H1 (cell line): ENCODE measurements around the gene TSPAN15. TPM values are rescaled to one million over a fixed set of nuclear protein-coding genes. Genes with fewer than 3 reads are reported as not detected.

Experiments
- CTCF ChIA-PET: fragments of 300-600 bp; sonication (Branson Sonifier 250); formaldehyde crosslinking; loops from one replicate; lab custom pipeline; 2021; ENCODE audit not compliant: partially characterized antibody; lab: Charles Lee
- POLR2A ChIA-PET: fragments of 300-600 bp; sonication (Branson Sonifier 250); formaldehyde crosslinking; loops from one replicate; lab custom pipeline; 2021; ENCODE audit warnings: inconsistent platforms; ENCODE audit not compliant: partially characterized antibody; lab: Charles Lee
- DNase-seq, 2 experiments: peaks; one replicate each; pipeline versions ENCODE4 v3.0.0 to v3.0.0-alpha.2; 2010 to 2022; ENCODE audit warnings: low spot score in 2 of 2, low read depth in 1 of 2, mixed read lengths in 1 of 2
- FAIRE-seq: peaks from 2 replicates; lab custom pipeline; 2011; peaks lifted over from hg19 to GRCh38; lab: Jason Lieb, UNC
- H2AFZ ChIP-seq: 2 replicates; pipeline ENCODE4 v1.8.1; 2012; ENCODE audit warnings: low read length, inconsistent platforms
- H2AK5ac ChIP-seq: 2 replicates; pipeline ENCODE4 v1.6.1; 2013; ENCODE audit warnings: low read depth, low read length
- H2BK120ac ChIP-seq: replicated peaks from 2 replicates; pipeline ENCODE3; 2013; ENCODE audit warnings: low read depth, low read length, inconsistent platforms
- H2BK12ac ChIP-seq: 2 replicates; pipeline ENCODE4 v1.6.1; 2013; ENCODE audit warnings: low read depth, low read length
- H2BK15ac ChIP-seq: 2 replicates; pipeline ENCODE4 v1.6.1; 2013; ENCODE audit warnings: low read length
- H2BK20ac ChIP-seq: 2 replicates; pipeline ENCODE4 v1.6.1; 2013; ENCODE audit warnings: low read length
- H2BK5ac ChIP-seq: 2 replicates; pipeline ENCODE4 v1.6.1; 2013; ENCODE audit warnings: low read depth, low read length
- H3K14ac ChIP-seq: 2 replicates; pipeline ENCODE4 v1.6.1; 2013; ENCODE audit warnings: inconsistent platforms; ENCODE audit not compliant: insufficient read length
- H3K18ac ChIP-seq: 2 replicates; pipeline ENCODE4 v1.6.1; 2013; ENCODE audit warnings: low read length; ENCODE audit errors: extremely low read depth
- H3K23ac ChIP-seq: 2 replicates; pipeline ENCODE4 v1.6.1; 2013; ENCODE audit warnings: inconsistent platforms; ENCODE audit not compliant: insufficient read length
- H3K23me2 ChIP-seq: 2 replicates; pipeline ENCODE4 v1.6.1; 2013; ENCODE audit warnings: low read depth, low read length
- H3K27ac ChIP-seq: 2 replicates; pipeline ENCODE4 v1.6.1; 2011; ENCODE audit warnings: low read depth, low read length, inconsistent platforms
- H3K27me3 ChIP-seq, 4 experiments: replicated peaks in 1 of 4; 1 replicate in 1 of 4; 2 replicates in 3 of 4; pipeline versions ENCODE4 v1.6.1 to v1.8.1; 2011 to 2013; ENCODE audit warnings: low read length in 3 of 4, mild to moderate bottlenecking in 3 of 4, inconsistent platforms in 2 of 4, mixed read lengths in 2 of 4, moderate library complexity in 1 of 4; ENCODE audit not compliant: control insufficient read depth in 3 of 4, insufficient read depth in 3 of 4; ENCODE audit errors: extremely low read depth in 1 of 4
- H3K36me3 ChIP-seq, 4 experiments: 2 replicates each; pipeline versions ENCODE4 v1.6.1 to v1.8.1; 2011 to 2013; ENCODE audit warnings: mild to moderate bottlenecking in 4 of 4, low read length in 3 of 4, moderate library complexity in 2 of 4, control low read depth in 1 of 4, inconsistent platforms in 1 of 4; ENCODE audit not compliant: insufficient read depth in 4 of 4, control insufficient read depth in 2 of 4
- H3K4ac ChIP-seq: replicated peaks from 2 replicates; pipeline ENCODE3; 2013; ENCODE audit warnings: low read length, low read depth, mixed read lengths, inconsistent platforms; ENCODE audit not compliant: insufficient read length
- H3K4me1 ChIP-seq, 4 experiments: replicated peaks in 1 of 4; 1 replicate in 1 of 4; 2 replicates in 3 of 4; pipeline versions ENCODE4 v1.6.1 to v1.8.1; 2011 to 2013; ENCODE audit warnings: low read length in 3 of 4, inconsistent platforms in 2 of 4, mixed read lengths in 1 of 4; ENCODE audit not compliant: insufficient read depth in 4 of 4, control insufficient read depth in 3 of 4
- H3K4me2 ChIP-seq, 2 experiments: 2 replicates each; pipeline versions ENCODE4 v1.6.1 to v1.8.1; 2011 to 2013; ENCODE audit warnings: low read depth in 2 of 2, low read length in 2 of 2, control low read depth in 1 of 2, inconsistent platforms in 1 of 2, mild to moderate bottlenecking in 1 of 2; ENCODE audit not compliant: insufficient read depth in 1 of 2
- H3K4me3 ChIP-seq, 4 experiments: fragments of 200-600, 300-600 bp in 1 of 4; sonication (generic), shearing (Covaris generic), sonication (Bioruptor Twin) in 1 of 4; 2 replicates each; pipeline versions ENCODE4 v1.5.1 to v1.8.1; 2011 to 2016; ENCODE audit warnings: low read length in 4 of 4, low read depth in 3 of 4, control low read depth in 2 of 4, inconsistent platforms in 2 of 4, mild to moderate bottlenecking in 2 of 4, mixed read lengths in 1 of 4, moderate library complexity in 1 of 4; ENCODE audit not compliant: insufficient read depth in 2 of 4; ENCODE audit errors: extremely low read depth in 1 of 4
- H3K56ac ChIP-seq: replicated peaks from 2 replicates; pipeline ENCODE3; 2013; ENCODE audit warnings: low read depth, mild to moderate bottlenecking, mixed read lengths, low read length, inconsistent platforms; ENCODE audit not compliant: insufficient read length
- H3K79me1 ChIP-seq: 2 replicates; pipeline ENCODE4 v1.6.1; 2013; ENCODE audit warnings: low read depth, low read length, control low read depth
- H3K79me2 ChIP-seq, 2 experiments: 2 replicates each; pipeline versions ENCODE4 v1.6.1 to v1.8.1; 2012 to 2013; ENCODE audit warnings: low read length in 2 of 2, mild to moderate bottlenecking in 2 of 2, inconsistent platforms in 1 of 2; ENCODE audit not compliant: insufficient read depth in 2 of 2, control insufficient read depth in 1 of 2
- H3K9ac ChIP-seq, 4 experiments: replicated peaks in 1 of 4; 1 replicate in 1 of 4; 2 replicates in 3 of 4; pipeline versions ENCODE4 v1.6.1 to v1.8.1; 2011 to 2013; ENCODE audit warnings: low read depth in 3 of 4, low read length in 3 of 4, control low read depth in 2 of 4, mild to moderate bottlenecking in 2 of 4, moderate library complexity in 2 of 4, inconsistent platforms in 1 of 4; ENCODE audit errors: extremely low read depth in 1 of 4
- H3K9me3 ChIP-seq, 2 experiments: 2 replicates each; pipeline versions ENCODE4 v1.6.1 to v1.8.1; 2012 to 2013; ENCODE audit warnings: mild to moderate bottlenecking in 2 of 2, moderate library complexity in 2 of 2, control low read depth in 1 of 2, inconsistent platforms in 1 of 2, low read depth in 1 of 2, low read length in 1 of 2, mixed read lengths in 1 of 2; ENCODE audit not compliant: insufficient read depth in 2 of 2
- H4K20me1 ChIP-seq, 2 experiments: replicated peaks in 1 of 2; 2 replicates each; pipeline versions ENCODE3 to v1.8.1; 2011 to 2013; ENCODE audit warnings: inconsistent platforms in 2 of 2, low read length in 2 of 2, mild to moderate bottlenecking in 1 of 2; ENCODE audit not compliant: insufficient read depth in 2 of 2, control insufficient read depth in 1 of 2
- H4K5ac ChIP-seq: 2 replicates; pipeline ENCODE4 v1.6.1; 2013; ENCODE audit warnings: low read length, low read depth, mixed read lengths, inconsistent platforms; ENCODE audit not compliant: insufficient read length
- H4K8ac ChIP-seq: 2 replicates; pipeline ENCODE4 v1.8.0; 2013; ENCODE audit warnings: mild to moderate bottlenecking, moderate library complexity, low read length, inconsistent platforms; ENCODE audit not compliant: insufficient read depth; ENCODE audit errors: extremely low read depth
- H4K91ac ChIP-seq: replicated peaks from 2 replicates; pipeline ENCODE3; 2013; ENCODE audit warnings: low read length, mixed read lengths, inconsistent platforms; ENCODE audit not compliant: insufficient read length
- ASH2L ChIP-seq: fragments of 200-600, 300-600 bp; sonication (generic); IDR thresholded peaks from one replicate; pipeline ENCODE4 v1.7.1; 2017; ENCODE audit warnings: low read length
- HDAC6 ChIP-seq: IDR thresholded peaks from one replicate; pipeline ENCODE4 v1.7.1; 2012; ENCODE audit warnings: low read depth, mild to moderate bottlenecking, inconsistent platforms, low read length, moderate library complexity
- POU5F1 ChIP-seq: IDR thresholded peaks from 2 replicates; pipeline ENCODE4 v1.6.1; 2011; ENCODE audit warnings: low read depth, mild to moderate bottlenecking, low read length, moderate library complexity
- WGBS, 2 experiments: shearing (Covaris generic) in 1 of 2; methylation state at CpG; one replicate each; pipeline versions ENCODE4 v1.1.6 to v1.1.7; 2013 to 2015; ENCODE audit warnings: low lambda C conversion rate in 2 of 2, mixed read lengths in 2 of 2, inconsistent platforms in 1 of 2, low coverage in 1 of 2, missing lambda C conversion rate in 1 of 2; ENCODE audit not compliant: insufficient replicate concordance in 2 of 2, insufficient coverage in 1 of 2, insufficient read length in 1 of 2; ENCODE audit errors: extremely low coverage in 1 of 2, missing lambda C conversion rate in 1 of 2; 5-methylcytosine and 5-hydroxymethylcytosine counted together
- polyA plus RNA-seq, 7 experiments: library from polyadenylated mRNA; depleted of rRNA in 3 of 7; stranded (reverse) in 5 of 7; unstranded in 2 of 7; fragments of >200 nt in 5 of 7; fragments of 200-250 nt in 2 of 7; gene quantifications; 1 replicate in 5 of 7; 2 replicates in 1 of 7; 4 replicates in 1 of 7; pipeline versions ENCODE4 v1.2.1 to v1.2.3, GENCODE V29; 2011 to 2013; ENCODE audit warnings: missing spikeins in 2 of 7, mixed read lengths in 2 of 7
- total RNA-seq: library from RNA; stranded (reverse); fragmentation: NEBNext Ultra II Directional; extraction: Animal tissue kit (Norgen Biotek cat#: 25700); gene quantifications from 2 replicates; pipeline ENCODE4 v1.2.1, GENCODE V29; 2021

TSPAN15 gene
- total and polyA plus RNA-seq, 2 of the 8 experiments (the other 6 are each of a cell fraction or from before 2014, with no cell fraction given) = 9.7 to 20.0 TPM

- CTCF ChIA-PET = interaction anchor here (1.5 to 5.0 kb wide), 4 partner anchors 9 to 41 kb away, joined by 3 to 24 read pairs (median 9); partner anchors contain the start of gene TSPAN15
- H3K4ac ChIP-seq = no peak overlapping the region
These were observed 39.6 kb downstream of the TSPAN15 start for GRCh38 chr10:69490876-69491275.

More at GRCh38 chr10:69490876-69491275, 39.6 kb downstream of the TSPAN15 start:
- Histone ChIP-seq H3K9ac (no peak overlapping the region), H4K91ac (no peak overlapping the region), H3K9me3 (peaks cover 16 to 17% of the 10 kb centered on the region in 2 experiments), H3K4me1 (peaks cover 0 to 7% (median 1%) of the 10 kb centered on the region in 4 experiments; a peak in 1 of 7 replicates), H4K20me1 (peaks cover 0 to 2% of the 10 kb centered on the region in 2 experiments), H3K18ac (no peak overlapping the region), H3K4me3 (no peak overlapping the region), H2BK15ac (no peak overlapping the region), H2BK12ac (no peak overlapping the region), H2BK5ac (no peak overlapping the region), H3K23me2 (no peaks in the 10 kb centered on the region), H3K79me1 (no peaks in the 10 kb centered on the region), H3K56ac (no peak overlapping the region), H2BK120ac (no peak overlapping the region), H3K27ac (no peak overlapping the region), H4K5ac (no peak overlapping the region), H2BK20ac (no peak overlapping the region), H3K4me2 (no peak overlapping the region), H2AFZ (no peak overlapping the region), H3K36me3 (no peaks in the 10 kb centered on the region), H3K23ac (no peak overlapping the region), H3K79me2 (no peaks in the 10 kb centered on the region), H3K14ac (no peak overlapping the region), H4K8ac (no peak overlapping the region), H2AK5ac (no peak overlapping the region), H3K27me3 (no peaks in the 10 kb centered on the region)
- no peak for TF ChIP-seq HDAC6
- no peak for TF ChIP-seq ASH2L
- no peak for TF ChIP-seq POU5F1
- WGBS, 2 experiments = 91% methylated on average over 10 of the region's 10 CpGs; no CpG with 5 or more reads in 1 of the 2 experiments
- DNase-seq (no peak), FAIRE-seq (no peak)
- POLR2A ChIA-PET = no interaction called here
